ENCODE results near the gene STAB1.

The STAB1 gene

DNA sequence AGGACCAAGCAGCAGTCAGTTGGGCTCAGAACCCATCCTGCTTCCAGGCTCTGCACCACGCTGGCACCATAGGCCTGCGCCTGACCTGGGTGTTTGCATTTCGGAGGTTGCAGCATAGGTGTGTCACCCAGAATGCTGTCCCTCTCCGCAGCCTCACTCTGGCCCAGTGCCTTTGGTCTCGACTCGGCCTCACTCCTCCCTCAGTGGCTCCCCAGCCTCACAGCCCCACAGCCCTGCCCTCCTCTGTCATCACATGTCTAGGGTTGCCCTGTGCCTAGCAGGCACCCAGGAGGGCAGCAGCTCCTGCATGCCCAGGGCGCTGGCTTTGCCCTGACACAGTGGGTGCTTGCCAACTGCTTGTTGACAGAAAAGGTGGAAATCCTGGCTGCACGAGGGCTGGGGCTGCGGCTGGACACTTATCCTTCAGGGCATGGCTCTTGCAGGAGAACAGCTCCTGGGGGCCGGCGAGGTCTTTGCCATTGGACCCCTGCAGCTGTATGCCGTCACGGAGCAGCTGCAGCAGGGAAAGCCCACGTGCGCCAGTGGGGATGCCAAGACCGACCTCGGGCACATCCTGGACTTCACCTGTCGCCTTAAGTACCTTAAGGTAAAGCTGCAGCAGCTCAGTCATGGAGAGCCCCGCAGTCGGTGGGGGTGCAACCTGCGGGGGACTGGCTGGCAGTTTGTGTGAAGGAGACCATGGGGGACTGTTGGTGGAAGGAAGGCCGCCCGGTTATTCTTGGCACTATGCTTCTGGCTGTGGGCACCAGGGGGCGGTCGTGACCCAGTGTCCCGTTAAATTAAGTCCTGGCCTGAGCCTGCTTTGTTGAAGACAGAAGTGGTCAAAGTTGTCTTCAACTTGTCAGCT, 23.5 kb upstream of the STAB1 start:
- H3K79me2 ChIP-seq (ENCODE audit: insufficient read depth, low read length): peaks cover 30% of the 10 kb centered on the region
- H2AFZ ChIP-seq (ENCODE audit: low read depth, low read length): no peak overlapping the region
- H3K4me2 ChIP-seq (ENCODE audit: insufficient read depth, low read length): no peak overlapping the region
- no peak overlapping the region for H3K9ac ChIP-seq (ENCODE audit: low read depth, low read length)
- no peaks in the 10 kb centered on the region for H3K27me3 ChIP-seq (ENCODE audit: insufficient read depth, low read length, poor library complexity)
- TF ChIP-seq, protein P1, sequence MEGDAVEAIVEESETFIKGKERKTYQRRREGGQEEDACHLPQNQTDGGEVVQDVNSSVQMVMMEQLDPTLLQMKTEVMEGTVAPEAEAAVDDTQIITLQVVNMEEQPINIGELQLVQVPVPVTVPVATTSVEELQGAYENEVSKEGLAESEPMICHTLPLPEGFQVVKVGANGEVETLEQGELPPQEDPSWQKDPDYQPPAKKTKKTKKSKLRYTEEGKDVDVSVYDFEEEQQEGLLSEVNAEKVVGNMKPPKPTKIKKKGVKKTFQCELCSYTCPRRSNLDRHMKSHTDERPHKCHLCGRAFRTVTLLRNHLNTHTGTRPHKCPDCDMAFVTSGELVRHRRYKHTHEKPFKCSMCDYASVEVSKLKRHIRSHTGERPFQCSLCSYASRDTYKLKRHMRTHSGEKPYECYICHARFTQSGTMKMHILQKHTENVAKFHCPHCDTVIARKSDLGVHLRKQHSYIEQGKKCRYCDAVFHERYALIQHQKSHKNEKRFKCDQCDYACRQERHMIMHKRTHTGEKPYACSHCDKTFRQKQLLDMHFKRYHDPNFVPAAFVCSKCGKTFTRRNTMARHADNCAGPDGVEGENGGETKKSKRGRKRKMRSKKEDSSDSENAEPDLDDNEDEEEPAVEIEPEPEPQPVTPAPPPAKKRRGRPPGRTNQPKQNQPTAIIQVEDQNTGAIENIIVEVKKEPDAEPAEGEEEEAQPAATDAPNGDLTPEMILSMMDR (IDR thresholded peaks at IDR 0.05; ENCODE audit: borderline replicate concordance, extremely low read depth, low read length, poor library complexity, severe bottlenecking): peak; percentile 24
- TF ChIP-seq EZH2 (IDR thresholded peaks at IDR 0.05; ENCODE audit: borderline replicate concordance, low read depth, low read length, severe bottlenecking): no peak
- H3K9me3 ChIP-seq (ENCODE audit: insufficient read depth, low read length, severe bottlenecking): no peaks in the 10 kb centered on the region
- no peaks in the 10 kb centered on the region for H3K4me1 ChIP-seq (ENCODE audit: insufficient read depth, low read length)
- no peak overlapping the region for H3K4me3 ChIP-seq (ENCODE audit: low read depth in 1 of 2, low read length in 2 of 2)
- peaks cover 78% of the 10 kb centered on the region for H3K36me3 ChIP-seq (ENCODE audit: insufficient read depth, low read length)
- no peak overlapping the region for H3K27ac ChIP-seq (ENCODE audit: low read length)
- ATAC-seq (ENCODE audit: insufficient read depth, low read depth) (no peak), DNase-seq (no peak)
- H4K20me1 ChIP-seq (ENCODE audit: insufficient read depth, low read length): peaks cover 47% of the 10 kb centered on the region

DNA sequence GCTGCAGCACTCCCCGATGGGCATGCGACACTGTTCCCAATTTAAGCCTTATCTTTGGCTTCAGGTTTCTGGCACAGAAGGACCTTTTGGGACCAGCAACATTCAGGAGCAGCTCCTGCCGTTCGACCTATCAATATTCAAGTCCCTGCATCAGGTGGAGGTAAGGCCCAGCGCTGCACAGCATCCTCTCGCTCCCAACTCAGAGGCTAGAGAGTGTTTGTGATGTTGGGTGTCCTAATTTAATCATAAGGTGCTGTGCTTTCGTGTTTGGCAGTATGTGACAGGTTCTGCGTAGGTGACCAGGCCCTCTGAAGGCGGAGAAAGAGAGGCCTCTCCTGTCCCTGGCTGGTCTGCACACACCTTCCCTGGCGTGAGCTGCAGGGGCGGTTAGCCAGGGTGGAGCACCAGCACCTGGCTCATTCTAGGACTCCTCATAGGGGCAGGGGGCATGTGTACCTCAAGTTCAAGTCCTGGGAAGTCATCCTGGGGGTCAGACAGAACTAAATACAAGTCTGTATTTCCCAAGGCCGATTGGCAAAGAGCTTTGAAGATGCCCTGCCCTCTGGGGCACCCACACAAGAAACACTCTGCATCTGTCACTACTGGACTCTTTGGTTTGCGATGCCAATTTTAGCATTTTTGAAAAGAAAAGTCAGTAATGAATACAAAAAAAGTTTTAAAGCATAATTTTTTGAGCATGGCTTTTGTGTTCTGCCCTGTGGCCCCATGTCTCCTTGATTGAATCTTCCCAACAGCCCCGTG, 22.7 kb upstream of the STAB1 start:
- H3K4me3 ChIP-seq (ENCODE audit: low read depth in 1 of 2, low read length in 2 of 2): no peak overlapping the region
- no peak overlapping the region for H3K27ac ChIP-seq (ENCODE audit: low read length)
- TF ChIP-seq, protein P1 (IDR thresholded peaks at IDR 0.05; ENCODE audit: borderline replicate concordance, extremely low read depth, low read length, poor library complexity, severe bottlenecking): no peak
- TF ChIP-seq EZH2 (IDR thresholded peaks at IDR 0.05; ENCODE audit: borderline replicate concordance, low read depth, low read length, severe bottlenecking): no peak

DNA sequence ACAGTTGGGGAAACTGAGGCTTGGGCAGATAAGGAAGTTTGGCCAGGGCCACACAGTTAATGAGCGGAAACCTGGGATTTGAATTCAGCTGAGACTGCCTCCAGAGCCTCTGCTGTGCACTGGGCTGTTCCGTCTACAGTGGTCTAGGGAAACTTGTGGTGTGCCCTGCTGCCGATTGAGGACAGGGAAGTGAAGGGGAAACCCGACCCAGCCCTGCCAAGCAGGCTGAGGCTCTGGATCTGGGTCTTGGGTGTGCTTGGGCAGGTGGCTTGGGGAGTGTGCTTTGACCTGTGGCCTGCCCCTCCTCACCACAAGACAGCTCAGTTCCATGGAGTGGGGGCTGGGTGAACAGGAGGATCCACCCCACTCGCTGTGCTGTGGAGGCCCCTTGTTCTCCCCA, 22.1 kb upstream of the STAB1 start:
- peaks cover 81% of the 10 kb centered on the region for H3K36me3 ChIP-seq (ENCODE audit: insufficient read depth, low read length)
- peaks cover 19% of the 10 kb centered on the region for H3K79me2 ChIP-seq (ENCODE audit: insufficient read depth, low read length)
- peaks cover 40% of the 10 kb centered on the region for H4K20me1 ChIP-seq (ENCODE audit: insufficient read depth, low read length)
- no peak overlapping the region for H3K9ac ChIP-seq (ENCODE audit: low read depth, low read length)
- H3K27ac ChIP-seq (ENCODE audit: low read length): no peak overlapping the region
- no peak for ATAC-seq (ENCODE audit: insufficient read depth, low read depth)
- no peak for DNase-seq
- no peaks in the 10 kb centered on the region for H3K9me3 ChIP-seq (ENCODE audit: insufficient read depth, low read length, severe bottlenecking)
- TF ChIP-seq, protein P1 (IDR thresholded peaks at IDR 0.05; ENCODE audit: borderline replicate concordance, extremely low read depth, low read length, poor library complexity, severe bottlenecking): no peak
- TF ChIP-seq EZH2 (IDR thresholded peaks at IDR 0.05; ENCODE audit: borderline replicate concordance, low read depth, low read length, severe bottlenecking): no peak
- H3K4me3 ChIP-seq (ENCODE audit: low read depth in 1 of 2, low read length in 2 of 2): no peak overlapping the region
- H3K27me3 ChIP-seq (ENCODE audit: insufficient read depth, low read length, poor library complexity): no peaks in the 10 kb centered on the region
- H2AFZ ChIP-seq (ENCODE audit: low read depth, low read length): no peak overlapping the region
- H3K4me2 ChIP-seq (ENCODE audit: insufficient read depth, low read length): no peak overlapping the region
- H3K4me1 ChIP-seq (ENCODE audit: insufficient read depth, low read length): no peaks in the 10 kb centered on the region

More for the DNA sequence above, 22.7 kb upstream of the STAB1 start:
- Histone ChIP-seq H3K27me3 (ENCODE audit: insufficient read depth, low read length, poor library complexity) (no peaks in the 10 kb centered on the region), H3K4me1 (ENCODE audit: insufficient read depth, low read length) (no peaks in the 10 kb centered on the region), H4K20me1 (ENCODE audit: insufficient read depth, low read length) (peaks cover 43% of the 10 kb centered on the region), H3K9me3 (ENCODE audit: insufficient read depth, low read length, severe bottlenecking) (no peaks in the 10 kb centered on the region), H3K36me3 (ENCODE audit: insufficient read depth, low read length) (peaks cover 79% of the 10 kb centered on the region), H3K79me2 (ENCODE audit: insufficient read depth, low read length) (peaks cover 24% of the 10 kb centered on the region), H3K4me2 (ENCODE audit: insufficient read depth, low read length) (no peak overlapping the region), H3K9ac (ENCODE audit: low read depth, low read length) (no peak overlapping the region), H2AFZ (ENCODE audit: low read depth, low read length) (no peak overlapping the region)
- no peak for DNase-seq
- no peak for ATAC-seq (ENCODE audit: insufficient read depth, low read depth)
